Measurements from ENCODE around the gene GYG2.

- TF ChIP-seq GATA3 (IDR thresholded peaks at IDR 0.05; ENCODE audit: low read depth, low read length) = no peak
- no peak for TF ChIP-seq GATA2 (IDR thresholded peaks at IDR 0.05; ENCODE audit: low read depth, low read length)
These were observed 102.9 kb downstream of the GYG2 start for GRCh38 chrX:2931612-2932011.

All from SH-SY5Y (cell line).